Measurements from ENCODE around the gene UGT1A3.

The UGT1A3 gene

DNA sequence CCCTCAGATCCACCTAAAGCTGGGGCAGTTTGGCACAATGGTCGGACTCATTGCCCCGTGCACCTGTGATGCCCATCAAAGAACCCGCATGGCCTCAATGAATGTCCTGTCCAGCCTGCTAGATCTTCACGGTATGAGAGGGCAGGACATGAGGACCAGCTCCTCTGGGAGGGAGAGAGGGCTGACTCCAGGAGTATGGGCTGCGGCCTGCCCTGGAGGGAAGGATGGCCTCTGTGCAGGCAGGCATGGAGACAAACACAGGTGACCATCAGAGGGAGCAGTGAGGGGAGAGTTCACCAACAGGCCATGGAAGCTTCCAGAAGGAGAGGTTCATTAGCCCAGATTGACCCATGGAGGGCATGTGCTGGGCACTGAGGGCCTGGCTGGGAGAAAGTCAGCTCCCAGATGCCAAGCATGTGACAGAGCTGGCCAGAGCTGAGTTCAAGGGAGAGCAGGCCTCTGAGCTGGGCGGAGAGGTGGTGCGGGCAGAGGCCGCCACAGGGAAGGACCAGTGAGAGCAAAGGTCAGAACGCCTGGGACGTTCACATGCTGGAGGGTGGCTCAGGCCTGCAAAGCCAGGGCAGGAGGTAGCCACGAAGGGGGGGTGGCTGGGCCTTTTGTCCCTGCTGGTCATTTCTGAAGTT lies 89.3 kb downstream of the UGT1A3 start:
- DNase-seq, result no peak

DNA sequence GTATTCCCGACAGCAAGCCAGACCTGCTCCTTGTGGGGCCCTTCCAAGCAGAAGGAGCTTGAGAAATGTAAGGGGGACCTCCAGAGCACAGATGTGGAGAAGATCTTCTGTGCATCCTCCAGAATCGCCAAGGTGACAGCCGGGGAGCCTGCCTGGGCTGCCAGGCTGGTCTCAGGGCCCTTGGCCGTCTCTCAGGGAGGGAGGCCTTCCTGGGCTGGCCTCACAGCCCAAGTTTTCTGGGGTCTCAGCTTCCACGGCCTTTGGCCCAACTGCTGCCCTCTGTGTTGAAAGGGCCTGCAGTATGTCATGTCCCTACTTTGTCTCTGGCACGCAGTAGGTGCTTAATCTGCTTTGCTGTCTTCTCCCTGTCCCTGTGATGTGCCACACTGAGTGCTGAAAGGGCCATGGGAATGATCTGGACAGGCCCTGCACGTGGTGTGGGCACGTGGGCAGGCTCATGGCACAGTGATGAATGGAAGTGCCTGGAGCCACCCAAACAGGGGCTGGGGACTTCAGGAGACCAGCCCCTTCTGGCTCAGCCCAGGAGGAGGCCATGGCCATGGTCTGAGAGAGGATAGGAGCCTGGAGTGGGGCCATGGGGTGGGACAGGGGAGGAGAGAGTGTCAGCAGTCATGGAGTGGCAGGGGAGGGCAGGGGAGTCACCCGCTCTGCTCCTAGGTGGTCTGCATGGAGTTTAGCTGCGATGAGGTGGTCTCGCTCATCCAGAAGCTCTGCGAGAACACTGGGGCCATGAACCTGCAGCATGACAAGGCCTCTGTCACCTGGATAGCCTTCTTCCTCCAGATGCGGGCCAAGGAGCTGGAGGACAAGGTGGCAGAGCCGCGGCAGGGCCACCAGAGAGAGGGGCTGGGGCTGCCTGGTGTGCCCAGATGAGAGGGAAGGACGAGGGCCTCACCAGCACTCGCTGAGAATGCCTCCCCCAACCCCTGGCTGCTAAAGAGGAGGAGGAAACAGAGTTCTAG lies 90.1 kb downstream of the UGT1A3 start:
- DNase-seq, result no peak

DNA sequence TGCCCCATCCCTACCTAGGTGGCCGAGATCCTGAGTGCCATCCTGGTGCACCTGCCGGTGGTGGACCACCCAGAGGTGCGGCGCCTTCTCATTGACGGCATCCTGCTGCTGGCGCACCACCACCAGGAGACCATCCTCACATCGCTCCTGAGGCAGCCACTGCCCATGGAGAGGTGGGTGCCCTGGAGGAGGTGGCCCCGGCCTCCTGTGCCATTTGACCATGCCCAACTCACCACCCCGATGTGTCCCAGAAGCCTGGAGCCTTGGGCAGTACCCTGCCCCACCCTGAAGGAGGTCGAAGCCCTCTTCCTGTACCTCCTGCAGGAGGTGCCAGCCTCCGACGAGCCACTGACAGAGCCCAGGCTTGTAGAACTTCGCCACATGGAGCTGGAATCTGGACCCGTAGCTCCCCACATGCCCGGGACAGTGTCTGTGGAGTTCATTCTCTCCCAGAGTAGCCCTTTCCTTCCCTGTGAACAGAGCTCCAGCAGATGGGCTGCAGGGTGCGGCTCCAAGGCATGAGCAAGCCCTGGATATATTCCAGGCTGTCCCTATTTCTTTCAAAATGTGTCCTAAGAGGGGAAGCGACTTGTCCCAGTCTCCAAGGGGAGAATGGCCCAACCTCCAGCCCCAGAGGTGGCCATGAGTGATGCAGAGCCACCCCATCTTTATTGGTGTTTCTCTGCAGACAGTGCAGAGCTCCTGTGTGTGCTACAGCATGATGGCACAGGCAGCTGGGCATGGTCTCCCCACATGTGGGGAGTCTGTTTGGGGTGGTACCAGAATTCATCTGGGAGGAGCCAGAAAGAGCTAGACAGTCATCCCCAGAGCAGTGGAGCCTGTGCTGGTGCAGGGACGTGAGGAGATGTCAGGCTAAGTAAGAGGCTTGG lies 91.3 kb downstream of the UGT1A3 start:
- DNase-seq, result no peak

DNA sequence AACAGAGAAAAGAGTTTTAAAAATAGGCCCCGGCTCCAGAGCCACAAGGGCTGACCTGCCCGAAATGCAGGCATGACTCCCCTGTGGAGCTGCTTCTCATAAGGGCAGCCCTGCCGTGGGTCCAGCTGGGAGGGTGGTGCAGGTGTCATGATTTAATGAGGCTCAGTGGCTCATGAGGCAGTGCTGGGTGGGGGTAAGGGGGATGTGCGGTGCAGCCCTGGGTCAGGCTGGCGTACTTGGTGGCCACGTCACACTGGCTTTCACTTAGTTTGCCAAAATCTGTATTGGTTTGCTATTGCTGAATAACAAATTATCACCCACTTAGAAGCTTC lies 91.9 kb downstream of the UGT1A3 start:
- DNase-seq, result no peak

DNA sequence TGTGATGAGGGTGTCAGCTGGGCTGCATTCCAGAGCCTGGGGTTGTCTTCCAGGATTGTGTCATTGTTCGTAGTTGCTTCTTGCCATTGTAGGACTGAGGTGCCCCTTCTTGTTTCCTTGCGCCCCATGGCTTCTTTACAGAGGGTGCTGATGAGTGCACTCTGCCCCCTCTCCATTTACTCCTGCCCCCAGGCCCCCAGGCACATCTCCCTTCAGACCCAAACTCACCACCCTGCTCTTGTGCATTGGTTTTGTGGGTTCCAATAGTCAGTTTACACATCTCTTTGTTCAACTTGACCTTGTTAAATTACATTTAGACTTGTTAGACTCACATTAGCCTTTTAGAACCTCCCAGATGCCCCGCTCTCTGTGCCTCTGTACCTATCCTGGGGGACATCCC lies 92.4 kb downstream of the UGT1A3 start:
- DNase-seq, result no peak

DNA sequence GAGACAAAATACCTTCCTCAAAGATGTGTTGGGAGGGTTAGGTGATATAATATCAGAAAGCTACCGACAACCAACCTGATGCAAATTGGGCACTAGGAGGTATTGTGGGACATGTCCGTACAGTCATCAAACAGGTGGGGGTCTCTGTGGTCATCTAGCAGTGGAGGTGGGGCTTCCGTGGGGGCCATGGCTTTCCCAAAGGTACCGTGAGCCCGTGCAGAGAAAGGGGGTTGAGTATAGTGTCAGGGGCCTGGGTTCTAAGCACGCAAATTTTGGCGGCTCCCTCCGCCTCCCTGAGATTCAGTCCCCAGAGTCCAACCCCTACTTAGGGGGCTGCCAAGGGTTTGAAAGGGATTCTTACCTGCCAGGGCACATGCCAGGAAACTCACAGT lies 92.9 kb downstream of the UGT1A3 start:
- no peak for DNase-seq

DNA sequence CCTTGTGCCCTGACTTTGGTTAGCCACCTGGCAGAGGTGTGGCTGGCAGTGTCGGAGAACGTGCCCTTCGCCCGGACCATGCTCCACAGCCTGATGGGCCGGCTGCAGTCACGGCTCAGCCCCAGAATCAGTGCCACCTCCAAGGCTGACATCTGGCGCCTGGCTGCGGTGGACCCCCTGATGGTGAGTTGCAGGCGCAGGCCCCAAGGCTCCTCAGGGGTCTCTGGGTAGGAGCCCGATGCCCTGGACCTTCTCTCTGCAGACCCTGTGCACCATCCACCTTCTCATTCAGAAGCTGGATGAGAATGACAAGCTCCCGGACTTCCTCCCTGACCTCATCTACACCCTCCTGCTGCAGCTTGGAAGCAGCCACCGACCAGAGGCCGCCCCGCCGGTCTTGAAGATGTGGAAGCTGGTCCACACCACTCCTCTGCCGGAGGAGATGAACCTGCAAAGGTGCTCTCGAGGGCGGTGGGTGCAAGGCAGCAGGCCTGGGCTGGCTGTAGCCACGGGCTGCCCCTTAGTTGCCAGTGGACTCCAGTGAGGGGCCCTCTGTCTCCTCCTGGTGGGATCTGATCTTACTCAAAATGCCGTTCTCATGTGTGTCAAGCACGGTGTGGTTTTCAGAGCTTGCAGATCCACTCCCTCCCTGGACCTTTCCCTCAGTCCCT lies 93.4 kb downstream of the UGT1A3 start:
- DNase-seq, result no peak
